Measurements from ENCODE around the gene UGT1A1.
A peak's percentile ranks its signal among the peaks of the same experiment; 100 is the strongest.
"Not testable (repeated sequence)": the region's sequence is repeated elsewhere in the genome, so short reads cannot be mapped to it uniquely, and the experiment has no call there.

Gene UGT1A1
- total RNA-seq, result 0 to 0.18 (median 0) reads per million in 4 experiments

- DNase-seq, result no peak
Measured at GRCh38 chr2:233760043-233760442, at the start of gene UGT1A1. Gene UGT1A1, plus strand, starts transcription at chr2:233760270. Its CDS starts 18 bp downstream, at chr2:233760288.

GRCh38 chr2:233711312-233712008, 48.6 kb upstream of the UGT1A1 start:
- DNase-seq, result peak; percentile 35

- DNase-seq, result no peak
Measured at GRCh38 chr2:233712611-233713261, 47.3 kb upstream of the UGT1A1 start, which contains the start of gene UGT1A5. Gene UGT1A5, plus strand, starts transcription at chr2:233712907. Its CDS starts 85 bp downstream, at chr2:233712992.

GRCh38 chr2:233713262-233713615, 46.8 kb upstream of the UGT1A1 start:
- no peak for DNase-seq

GRCh38 chr2:233714121-233714520, 45.9 kb upstream of the UGT1A1 start:
- DNase-seq, result no peak

GRCh38 chr2:233718552-233718951, 41.5 kb upstream of the UGT1A1 start, which contains the start of gene UGT1A4:
Gene UGT1A4, plus strand, starts transcription at chr2:233718736. Its CDS starts 85 bp downstream, at chr2:233718821.
- no peak for DNase-seq

- no peak for DNase-seq
Measured at GRCh38 chr2:233728723-233729301, 31.3 kb upstream of the UGT1A1 start, which contains the start of gene UGT1A3. Gene UGT1A3, plus strand, starts transcription at chr2:233729042. Its CDS starts 85 bp downstream, at chr2:233729127.

- DNase-seq, result not testable (repeated sequence)
Measured at GRCh38 chr2:233736868-233737653, 23.0 kb upstream of the UGT1A1 start.

- DNase-seq, result no peak
Measured at GRCh38 chr2:233740870-233741269, 19.2 kb upstream of the UGT1A1 start.

- no peak for DNase-seq
Measured at GRCh38 chr2:233743464-233744259, 16.4 kb upstream of the UGT1A1 start.

GRCh38 chr2:233745073-233745755, 14.9 kb upstream of the UGT1A1 start:
- DNase-seq, result no peak

- DNase-seq, result not testable (repeated sequence)
Measured at GRCh38 chr2:233745838-233746237, 14.2 kb upstream of the UGT1A1 start.

GRCh38 chr2:233746475-233747282, 13.4 kb upstream of the UGT1A1 start:
- DNase-seq, result no peak

GRCh38 chr2:233747283-233747544, 12.9 kb upstream of the UGT1A1 start:
- no peak for DNase-seq

- DNase-seq, result not testable (repeated sequence)
Measured at GRCh38 chr2:233750689-233751088, 9.4 kb upstream of the UGT1A1 start.

GRCh38 chr2:233751212-233752009, 8.7 kb upstream of the UGT1A1 start:
- DNase-seq, result not testable (repeated sequence)

GRCh38 chr2:233754872-233755611, 5.0 kb upstream of the UGT1A1 start:
- no peak for DNase-seq

- DNase-seq, result no peak
Measured at GRCh38 chr2:233756429-233757081, 3.5 kb upstream of the UGT1A1 start.

- DNase-seq, result no peak
Measured at GRCh38 chr2:233758141-233758540, 1.9 kb upstream of the UGT1A1 start.

All from effector CD8-positive, alpha-beta T cell (primary cell).